GM12878 (cell line): Measurements from ENCODE around the gene P2RX2. TPM values are rescaled to one million over a fixed set of nuclear protein-coding genes. Genes with fewer than 3 reads are reported as not detected.

Experiments used
- ATAC-seq: fragments of 200-7000 bp; cut with Tn5 transposase; 3 replicates; pipeline ENCODE4 v1.9.1; 2020; ENCODE audit warnings: mild to moderate bottlenecking, moderate library complexity
- BruUV-seq: library from RNA; stranded (reverse); fragments of 400-500 nt; replicated peaks from 2 replicates; lab custom pipeline; 2021; lab: Mats Ljungman, UMichigan
- CTCF ChIA-PET: fragments of 300-600 bp; sonication (Branson Sonifier 250); formaldehyde crosslinking; extraction: SDS; loops from one replicate; lab custom pipeline; 2021; ENCODE audit warnings: inconsistent platforms; lab: Yijun Ruan, JAX
- POLR2A ChIA-PET: fragments of 350-600 bp; formaldehyde crosslinking; extraction: SDS; loops from one replicate; lab custom pipeline; 2021; ENCODE audit warnings: inconsistent platforms; lab: Charles Lee
- RAD21 ChIA-PET: fragments of 300-600 bp; sonication (Branson Sonifier 250); formaldehyde crosslinking; loops from one replicate; lab custom pipeline; 2023; ENCODE audit warnings: antibody characterized with exemption; ENCODE audit not compliant: unreplicated experiment; lab: Charles Lee
- SMC1A ChIA-PET: fragments of 300-600 bp; sonication (Branson Sonifier 250); formaldehyde crosslinking; loops from one replicate; lab custom pipeline; 2023; ENCODE audit not compliant: unreplicated experiment, uncharacterized antibody; lab: Charles Lee
- DNase-seq: peaks from one replicate; pipeline ENCODE4 v3.0.0-alpha.2; 2011; ENCODE audit warnings: low read depth, low spot score
- FAIRE-seq: peaks from 3 replicates; lab custom pipeline; 2011; peaks lifted over from hg19 to GRCh38; lab: Jason Lieb, UNC
- H2AFZ ChIP-seq: 2 replicates; pipeline ENCODE4 v1.6.0; 2011; ENCODE audit warnings: low read depth, low read length, control low read depth; ENCODE audit not compliant: control insufficient read depth
- H3K27ac ChIP-seq: 2 replicates; pipeline ENCODE4 v1.5.1; 2011; ENCODE audit warnings: control low read depth; ENCODE audit not compliant: control insufficient read depth, insufficient read depth
- H3K27me3 ChIP-seq, 2 experiments: replicated peaks in 1 of 2; 2 replicates each; pipeline versions ENCODE4 v1.6.0 to v1.6.1; 2011; ENCODE audit warnings: low read length in 1 of 2; ENCODE audit not compliant: control insufficient read depth in 2 of 2, insufficient read depth in 2 of 2
- H3K36me3 ChIP-seq, 2 experiments: 2 replicates each; pipeline ENCODE4 v1.5.1; 2011; ENCODE audit warnings: low read length in 1 of 2; ENCODE audit not compliant: control insufficient read depth in 2 of 2, insufficient read depth in 2 of 2
- H3K4me1 ChIP-seq: 2 replicates; pipeline ENCODE4 v1.6.1; 2011; ENCODE audit warnings: mild to moderate bottlenecking, low read length, moderate library complexity, mixed read lengths; ENCODE audit not compliant: control insufficient read depth, insufficient read depth
- H3K4me2 ChIP-seq: 2 replicates; pipeline ENCODE4 v1.6.0; 2011; ENCODE audit warnings: control low read depth; ENCODE audit not compliant: control insufficient read depth, insufficient read depth
- H3K4me3 ChIP-seq: fragments of 200-600 bp; sonication (generic); 2 replicates; pipeline ENCODE4 v1.5.1; 2016
- H3K79me2 ChIP-seq: 2 replicates; pipeline ENCODE4 v1.6.0; 2011; ENCODE audit warnings: low read length; ENCODE audit not compliant: control insufficient read depth, insufficient read depth
- H3K9ac ChIP-seq: 2 replicates; pipeline ENCODE4 v1.8.0; 2011; ENCODE audit warnings: low read length, control low read depth, mixed read lengths; ENCODE audit not compliant: control insufficient read depth, insufficient read depth
- H3K9me3 ChIP-seq: replicated peaks from 3 replicates; pipeline ENCODE4 v1.5.1; 2011; ENCODE audit warnings: mild to moderate bottlenecking, low read length; ENCODE audit not compliant: control insufficient read depth, insufficient read depth
- H4K20me1 ChIP-seq: 2 replicates; pipeline ENCODE4 v1.6.0; 2011; ENCODE audit not compliant: control insufficient read depth, insufficient read depth
- ETV6 ChIP-seq, 2 experiments: fragments of 450-650 bp in 1 of 2; IDR thresholded peaks in 1 of 2; conservative IDR thresholded peaks in 1 of 2; 2 replicates each; pipeline ENCODE4 v1.6.1; 2014; ENCODE audit warnings: antibody characterized with exemption in 1 of 2, borderline replicate concordance in 1 of 2, low read depth in 1 of 2, mild to moderate bottlenecking in 1 of 2, moderate library complexity in 1 of 2
- NFYA ChIP-seq: IDR thresholded peaks from 2 replicates; pipeline ENCODE4 v1.6.1; 2011; ENCODE audit warnings: low read depth, mild to moderate bottlenecking, low read length, improper control_type of control experiment, borderline replicate concordance
- NR2C2 ChIP-seq: IDR thresholded peaks from 2 replicates; pipeline ENCODE4 v1.6.1; 2011; ENCODE audit warnings: borderline replicate concordance, low read depth; ENCODE audit not compliant: control insufficient read depth, insufficient read length
- POU2F2 ChIP-seq: IDR thresholded peaks from 3 replicates; pipeline ENCODE4 v1.6.1; 2011; ENCODE audit warnings: low read depth, mild to moderate bottlenecking, low read length, borderline replicate concordance
- YBX1 ChIP-seq: fragments of 450-650 bp; IDR thresholded peaks from 2 replicates; pipeline ENCODE4 v1.6.1; 2016; ENCODE audit warnings: antibody characterized with exemption
- ZNF207 ChIP-seq: fragments of 450-650 bp; IDR thresholded peaks from 2 replicates; pipeline ENCODE4 v1.6.1; 2014; ENCODE audit warnings: antibody characterized with exemption, mild to moderate bottlenecking, borderline replicate concordance
- ZNF274 ChIP-seq: IDR thresholded peaks from one replicate; pipeline ENCODE4 v1.8.0; 2011; ENCODE audit not compliant: insufficient read length, insufficient read depth
- WGBS: methylation state at CpG from one replicate; pipeline ENCODE4 v1.1.6; 2016; ENCODE audit warnings: low lambda C conversion rate; ENCODE audit not compliant: insufficient replicate concordance, insufficient coverage; ENCODE audit errors: missing lambda C conversion rate; 5-methylcytosine and 5-hydroxymethylcytosine counted together
- in situ Hi-C: fragments of 300-500 bp; cut with MboI; formaldehyde crosslinking; loops from 9 replicates; pipeline ENCODE4 v1.14.3; 2018; ENCODE audit warnings: mixed read lengths
- intact Hi-C: fragments of 100-400 bp; cut with micrococcal nuclease; formaldehyde crosslinking; loops from one replicate; pipeline ENCODE4 v1.14.2; 2022; ENCODE audit not compliant: unreplicated experiment
- polyA plus RNA-seq, 11 experiments: library from polyadenylated mRNA; depleted of rRNA in 4 of 11; unstranded in 6 of 11; stranded (reverse) in 5 of 11; fragments of >200 nt; fragmentation: Nextera tagmentation in 4 of 11; fragmentation: Illumina TruSeq in 1 of 11; extraction: Ambion mirVana in 4 of 11; extraction: Trizol in 1 of 11; gene quantifications; 1 replicate in 1 of 11; 2 replicates in 10 of 11; pipeline versions ENCODE4 v1.2.1 to v1.2.3, GENCODE V29; 2011 to 2016; ENCODE audit warnings: inconsistent platforms in 2 of 11, missing spikeins in 2 of 11, low read depth in 1 of 11
- total RNA-seq, 4 experiments: library from RNA; depleted of rRNA in 3 of 4; stranded (reverse); fragments of >200 nt in 3 of 4; fragmentation: Illumina TruSeq in 1 of 4; extraction: Trizol in 1 of 4; gene quantifications; 2 replicates each; pipeline versions ENCODE4 v1.2.1 to v1.2.3, GENCODE V29; 2013 to 2021
- TF ChIP-seq, protein P1 (sequence below): IDR thresholded peaks from 2 replicates; pipeline ENCODE4 v1.6.1; 2012; ENCODE audit warnings: mild to moderate bottlenecking, low read depth, low read length
- TF ChIP-seq, protein P2 (sequence below): fragments of 450-650 bp; formaldehyde crosslinking; IDR thresholded peaks from 2 replicates; pipeline ENCODE4 v1.5.0; 2022; ENCODE audit warnings: mild to moderate bottlenecking, missing genetic modification characterization
- TF ChIP-seq, protein P3 (sequence below): IDR thresholded peaks from 2 replicates; pipeline ENCODE4 v1.6.1; 2012; ENCODE audit warnings: low read length, inconsistent platforms
- TF ChIP-seq, protein P4 (sequence below): fragments of 150-350 bp; IDR thresholded peaks from 2 replicates; pipeline ENCODE4 v1.6.1; 2014; ENCODE audit warnings: mild to moderate bottlenecking, low read depth, low read length

P2RX2 gene
- total and polyA plus RNA-seq, 10 of the 15 experiments (the other 5 are each of a cell fraction or from before 2014, with no cell fraction given), result not detected

DNA sequence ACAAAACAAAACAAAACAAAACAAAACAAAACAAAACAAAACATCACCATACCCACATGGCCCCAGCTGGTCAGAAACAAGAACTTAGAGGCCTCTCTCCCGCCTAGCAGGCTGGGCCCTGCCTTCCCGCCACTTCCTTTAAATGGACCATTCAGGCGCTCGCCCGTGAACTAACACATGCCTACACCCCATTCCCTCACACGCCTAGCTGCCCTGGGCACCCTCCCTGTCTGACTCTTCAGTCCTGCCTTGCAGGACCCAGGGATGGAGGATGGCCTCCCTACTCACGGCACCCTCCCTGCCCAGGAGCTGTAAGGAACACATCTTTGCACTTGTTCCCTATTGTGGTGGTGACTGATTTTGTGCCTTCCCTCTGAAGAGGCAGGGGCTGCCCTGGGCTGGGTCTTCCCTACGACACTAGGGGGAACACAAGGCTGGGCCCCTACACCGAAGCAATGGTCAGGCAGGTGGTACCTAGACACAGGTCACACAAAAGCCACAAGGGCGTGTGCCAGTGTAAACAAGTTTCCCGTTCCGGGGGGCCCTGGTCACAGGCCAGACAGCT, 21.5 kb downstream of the P2RX2 start:
- ATAC-seq (no peak), DNase-seq (no peak), FAIRE-seq (no peak)
- RAD21 ChIA-PET, result no interaction called here
- intact Hi-C loops, result no loop called here
- 79% methylated on average over 11 of the region's 12 CpGs for WGBS
- no peak overlapping the region for H3K4me2 ChIP-seq
- BruUV-seq, result no TSS peak
- in situ Hi-C loops, result no loop called here
- no peaks in the 10 kb centered on the region for H3K9me3 ChIP-seq
- CTCF ChIA-PET, result no interaction called here
- no peak overlapping the region for H3K9ac ChIP-seq
- peaks cover 19 to 49% of the 10 kb centered on the region in 2 experiments for H3K36me3 ChIP-seq
- H3K79me2 ChIP-seq, result no peaks in the 10 kb centered on the region
- no peak overlapping the region for H3K4me3 ChIP-seq
- H2AFZ ChIP-seq, result no peak overlapping the region
- no peaks in the 10 kb centered on the region for H4K20me1 ChIP-seq
- no peak overlapping the region for H3K27ac ChIP-seq
- H3K4me1 ChIP-seq, result no peaks in the 10 kb centered on the region
- POLR2A ChIA-PET, result no interaction called here
- SMC1A ChIA-PET, result no interaction called here
- no peaks in the 10 kb centered on the region for H3K27me3 ChIP-seq
- no peak for TF ChIP-seq NR2C2
- TF ChIP-seq, protein P1, sequence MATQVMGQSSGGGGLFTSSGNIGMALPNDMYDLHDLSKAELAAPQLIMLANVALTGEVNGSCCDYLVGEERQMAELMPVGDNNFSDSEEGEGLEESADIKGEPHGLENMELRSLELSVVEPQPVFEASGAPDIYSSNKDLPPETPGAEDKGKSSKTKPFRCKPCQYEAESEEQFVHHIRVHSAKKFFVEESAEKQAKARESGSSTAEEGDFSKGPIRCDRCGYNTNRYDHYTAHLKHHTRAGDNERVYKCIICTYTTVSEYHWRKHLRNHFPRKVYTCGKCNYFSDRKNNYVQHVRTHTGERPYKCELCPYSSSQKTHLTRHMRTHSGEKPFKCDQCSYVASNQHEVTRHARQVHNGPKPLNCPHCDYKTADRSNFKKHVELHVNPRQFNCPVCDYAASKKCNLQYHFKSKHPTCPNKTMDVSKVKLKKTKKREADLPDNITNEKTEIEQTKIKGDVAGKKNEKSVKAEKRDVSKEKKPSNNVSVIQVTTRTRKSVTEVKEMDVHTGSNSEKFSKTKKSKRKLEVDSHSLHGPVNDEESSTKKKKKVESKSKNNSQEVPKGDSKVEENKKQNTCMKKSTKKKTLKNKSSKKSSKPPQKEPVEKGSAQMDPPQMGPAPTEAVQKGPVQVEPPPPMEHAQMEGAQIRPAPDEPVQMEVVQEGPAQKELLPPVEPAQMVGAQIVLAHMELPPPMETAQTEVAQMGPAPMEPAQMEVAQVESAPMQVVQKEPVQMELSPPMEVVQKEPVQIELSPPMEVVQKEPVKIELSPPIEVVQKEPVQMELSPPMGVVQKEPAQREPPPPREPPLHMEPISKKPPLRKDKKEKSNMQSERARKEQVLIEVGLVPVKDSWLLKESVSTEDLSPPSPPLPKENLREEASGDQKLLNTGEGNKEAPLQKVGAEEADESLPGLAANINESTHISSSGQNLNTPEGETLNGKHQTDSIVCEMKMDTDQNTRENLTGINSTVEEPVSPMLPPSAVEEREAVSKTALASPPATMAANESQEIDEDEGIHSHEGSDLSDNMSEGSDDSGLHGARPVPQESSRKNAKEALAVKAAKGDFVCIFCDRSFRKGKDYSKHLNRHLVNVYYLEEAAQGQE, result no peak
- no peak for TF ChIP-seq ZNF274
- no peak for TF ChIP-seq ZNF207
- no peak for TF ChIP-seq POU2F2
- TF ChIP-seq NFYA, result no peak
- TF ChIP-seq, protein P2, sequence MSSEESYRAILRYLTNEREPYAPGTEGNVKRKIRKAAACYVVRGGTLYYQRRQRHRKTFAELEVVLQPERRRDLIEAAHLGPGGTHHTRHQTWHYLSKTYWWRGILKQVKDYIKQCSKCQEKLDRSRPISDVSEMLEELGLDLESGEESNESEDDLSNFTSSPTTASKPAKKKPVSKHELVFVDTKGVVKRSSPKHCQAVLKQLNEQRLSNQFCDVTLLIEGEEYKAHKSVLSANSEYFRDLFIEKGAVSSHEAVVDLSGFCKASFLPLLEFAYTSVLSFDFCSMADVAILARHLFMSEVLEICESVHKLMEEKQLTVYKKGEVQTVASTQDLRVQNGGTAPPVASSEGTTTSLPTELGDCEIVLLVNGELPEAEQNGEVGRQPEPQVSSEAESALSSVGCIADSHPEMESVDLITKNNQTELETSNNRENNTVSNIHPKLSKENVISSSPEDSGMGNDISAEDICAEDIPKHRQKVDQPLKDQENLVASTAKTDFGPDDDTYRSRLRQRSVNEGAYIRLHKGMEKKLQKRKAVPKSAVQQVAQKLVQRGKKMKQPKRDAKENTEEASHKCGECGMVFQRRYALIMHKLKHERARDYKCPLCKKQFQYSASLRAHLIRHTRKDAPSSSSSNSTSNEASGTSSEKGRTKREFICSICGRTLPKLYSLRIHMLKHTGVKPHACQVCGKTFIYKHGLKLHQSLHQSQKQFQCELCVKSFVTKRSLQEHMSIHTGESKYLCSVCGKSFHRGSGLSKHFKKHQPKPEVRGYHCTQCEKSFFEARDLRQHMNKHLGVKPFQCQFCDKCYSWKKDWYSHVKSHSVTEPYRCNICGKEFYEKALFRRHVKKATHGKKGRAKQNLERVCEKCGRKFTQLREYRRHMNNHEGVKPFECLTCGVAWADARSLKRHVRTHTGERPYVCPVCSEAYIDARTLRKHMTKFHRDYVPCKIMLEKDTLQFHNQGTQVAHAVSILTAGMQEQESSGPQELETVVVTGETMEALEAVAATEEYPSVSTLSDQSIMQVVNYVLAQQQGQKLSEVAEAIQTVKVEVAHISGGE (CRISPR knock-in tag), result no peak
- TF ChIP-seq YBX1, result no peak
- TF ChIP-seq, protein P3, sequence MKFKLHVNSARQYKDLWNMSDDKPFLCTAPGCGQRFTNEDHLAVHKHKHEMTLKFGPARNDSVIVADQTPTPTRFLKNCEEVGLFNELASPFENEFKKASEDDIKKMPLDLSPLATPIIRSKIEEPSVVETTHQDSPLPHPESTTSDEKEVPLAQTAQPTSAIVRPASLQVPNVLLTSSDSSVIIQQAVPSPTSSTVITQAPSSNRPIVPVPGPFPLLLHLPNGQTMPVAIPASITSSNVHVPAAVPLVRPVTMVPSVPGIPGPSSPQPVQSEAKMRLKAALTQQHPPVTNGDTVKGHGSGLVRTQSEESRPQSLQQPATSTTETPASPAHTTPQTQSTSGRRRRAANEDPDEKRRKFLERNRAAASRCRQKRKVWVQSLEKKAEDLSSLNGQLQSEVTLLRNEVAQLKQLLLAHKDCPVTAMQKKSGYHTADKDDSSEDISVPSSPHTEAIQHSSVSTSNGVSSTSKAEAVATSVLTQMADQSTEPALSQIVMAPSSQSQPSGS, result no peak
- no peak for TF ChIP-seq ETV6 (conservative IDR thresholded peaks at IDR 0.05 in 1 of 2, IDR thresholded peaks at IDR 0.05 in 1 of 2; ENCODE audit: borderline replicate concordance in 1 of 2, low read depth in 1 of 2)
- TF ChIP-seq, protein P4, sequence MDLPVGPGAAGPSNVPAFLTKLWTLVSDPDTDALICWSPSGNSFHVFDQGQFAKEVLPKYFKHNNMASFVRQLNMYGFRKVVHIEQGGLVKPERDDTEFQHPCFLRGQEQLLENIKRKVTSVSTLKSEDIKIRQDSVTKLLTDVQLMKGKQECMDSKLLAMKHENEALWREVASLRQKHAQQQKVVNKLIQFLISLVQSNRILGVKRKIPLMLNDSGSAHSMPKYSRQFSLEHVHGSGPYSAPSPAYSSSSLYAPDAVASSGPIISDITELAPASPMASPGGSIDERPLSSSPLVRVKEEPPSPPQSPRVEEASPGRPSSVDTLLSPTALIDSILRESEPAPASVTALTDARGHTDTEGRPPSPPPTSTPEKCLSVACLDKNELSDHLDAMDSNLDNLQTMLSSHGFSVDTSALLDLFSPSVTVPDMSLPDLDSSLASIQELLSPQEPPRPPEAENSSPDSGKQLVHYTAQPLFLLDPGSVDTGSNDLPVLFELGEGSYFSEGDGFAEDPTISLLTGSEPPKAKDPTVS, result no peak
